Lower leg skin (tissue), 3 donors: Measurements from ENCODE around the gene PPARG.

ENCODE experiments used
- POLR2A ChIP-seq, 2 donors: fragments of 450-650 bp; IDR thresholded peaks; one replicate each; pipeline ENCODE4 v1.6.1; 2016 to 2017; ENCODE audit warnings: antibody characterized with exemption in 2 of 2, mild to moderate bottlenecking in 1 of 2, moderate library complexity in 1 of 2
- TF ChIP-seq, protein P1 (sequence below), 3 donors: fragments of 450-650 bp; IDR thresholded peaks; one replicate each; pipeline ENCODE4 v1.5.1; 2016; ENCODE audit warnings: antibody characterized with exemption in 3 of 3, mild to moderate bottlenecking in 3 of 3, moderate library complexity in 2 of 3

DNA sequence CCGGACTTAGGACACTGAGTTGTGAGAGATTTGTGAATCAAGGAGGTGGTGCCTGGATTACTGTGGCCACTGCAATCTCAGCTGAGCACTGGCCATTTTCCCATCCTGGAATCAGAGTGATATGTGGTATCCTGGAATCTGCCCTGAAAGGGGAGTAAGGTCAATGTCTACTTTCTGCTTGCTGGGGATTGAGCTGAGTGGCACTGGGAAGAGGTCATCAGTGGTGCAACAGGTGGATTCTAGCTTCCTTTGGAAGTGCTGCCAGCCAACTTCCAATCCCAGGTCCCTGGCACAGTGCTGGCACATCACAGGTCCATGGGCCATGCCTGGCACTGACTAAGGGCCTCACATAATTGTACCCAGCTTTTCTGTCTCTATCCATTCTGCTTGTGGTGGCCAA is 174.8 kb downstream of the PPARG start:
- TF ChIP-seq, protein P1, sequence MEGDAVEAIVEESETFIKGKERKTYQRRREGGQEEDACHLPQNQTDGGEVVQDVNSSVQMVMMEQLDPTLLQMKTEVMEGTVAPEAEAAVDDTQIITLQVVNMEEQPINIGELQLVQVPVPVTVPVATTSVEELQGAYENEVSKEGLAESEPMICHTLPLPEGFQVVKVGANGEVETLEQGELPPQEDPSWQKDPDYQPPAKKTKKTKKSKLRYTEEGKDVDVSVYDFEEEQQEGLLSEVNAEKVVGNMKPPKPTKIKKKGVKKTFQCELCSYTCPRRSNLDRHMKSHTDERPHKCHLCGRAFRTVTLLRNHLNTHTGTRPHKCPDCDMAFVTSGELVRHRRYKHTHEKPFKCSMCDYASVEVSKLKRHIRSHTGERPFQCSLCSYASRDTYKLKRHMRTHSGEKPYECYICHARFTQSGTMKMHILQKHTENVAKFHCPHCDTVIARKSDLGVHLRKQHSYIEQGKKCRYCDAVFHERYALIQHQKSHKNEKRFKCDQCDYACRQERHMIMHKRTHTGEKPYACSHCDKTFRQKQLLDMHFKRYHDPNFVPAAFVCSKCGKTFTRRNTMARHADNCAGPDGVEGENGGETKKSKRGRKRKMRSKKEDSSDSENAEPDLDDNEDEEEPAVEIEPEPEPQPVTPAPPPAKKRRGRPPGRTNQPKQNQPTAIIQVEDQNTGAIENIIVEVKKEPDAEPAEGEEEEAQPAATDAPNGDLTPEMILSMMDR (IDR thresholded peaks at IDR 0.05), result no peak
- TF ChIP-seq POLR2A (IDR thresholded peaks at IDR 0.05), result no peak
